GM06990 (cell line): ENCODE results near the gene BRD3.
"Not testable (repeated sequence)": the region's sequence is repeated elsewhere in the genome, so short reads cannot be mapped to it uniquely, and the experiment has no call there.

Experiments used
- DNase-seq: peaks from one replicate; pipeline ENCODE4 v3.0.0-alpha.2; 2011; ENCODE audit not compliant: insufficient read length; ENCODE audit errors: extremely low read depth
- H3K27me3 ChIP-seq: replicated peaks from 2 replicates; pipeline ENCODE4 v1.6.0; 2011; ENCODE audit warnings: low read length; ENCODE audit not compliant: control insufficient read depth, insufficient read depth
- H3K36me3 ChIP-seq: 2 replicates; pipeline ENCODE4 v1.5.1; 2011; ENCODE audit warnings: low read length; ENCODE audit not compliant: control insufficient read depth, insufficient read depth
- H3K4me3 ChIP-seq: replicated peaks from 2 replicates; pipeline ENCODE4 v1.5.1; 2011; ENCODE audit warnings: low read depth, mild to moderate bottlenecking, control low read depth, low read length
- TF ChIP-seq, protein P1 (sequence below): IDR thresholded peaks from 2 replicates; pipeline ENCODE4 v1.5.1; 2011; ENCODE audit warnings: low read length, control low read depth, mild to moderate bottlenecking, inconsistent platforms; ENCODE audit not compliant: insufficient read depth, poor library complexity, severe bottlenecking

Gene BRD3

DNA sequence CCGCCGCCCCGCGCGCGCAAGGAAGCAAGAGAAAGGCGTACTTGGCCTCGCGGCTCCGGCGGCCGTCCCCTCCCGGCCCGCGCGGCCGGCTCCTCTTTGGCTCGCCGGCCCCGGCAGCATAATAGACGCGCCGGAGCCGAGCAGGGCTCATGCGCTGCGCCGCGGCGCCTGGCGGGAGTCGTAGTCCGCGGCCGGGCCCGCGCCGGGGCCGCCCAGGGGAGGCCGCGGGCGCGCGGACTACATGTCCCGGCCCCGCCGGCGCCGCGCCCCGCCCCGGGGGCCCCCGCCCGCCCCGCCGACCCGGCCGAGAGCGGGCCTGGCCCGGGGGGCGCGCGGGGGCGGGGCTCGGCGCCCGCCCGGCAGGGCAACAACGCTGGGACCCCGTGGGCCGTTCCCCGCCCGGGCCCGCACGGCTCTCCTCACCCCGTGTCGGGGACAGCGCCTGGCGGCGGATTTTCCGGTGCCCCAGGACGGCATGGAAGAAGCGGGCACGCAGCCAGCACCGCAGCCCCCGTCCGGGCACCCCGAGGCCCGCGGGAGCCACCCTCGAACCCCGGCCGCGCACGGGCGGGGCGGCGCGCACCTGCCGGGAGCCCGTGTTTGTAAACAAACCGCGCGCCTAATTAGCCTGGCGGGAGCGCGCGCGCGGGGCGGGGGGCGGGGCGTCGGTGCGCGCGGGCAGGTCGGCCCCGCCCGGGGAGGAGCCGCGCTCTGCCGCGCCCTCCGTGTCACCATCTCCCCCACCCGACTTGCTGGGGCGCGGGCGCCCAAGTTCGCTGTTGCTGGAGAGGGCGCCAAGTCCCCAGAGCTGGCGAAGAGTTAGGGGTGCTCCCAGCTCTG, at the start of gene BRD3:
BRD3 (minus strand) TSS at position 123 of the 840 bp plus-strand sequence. CDS start 14,549 bp downstream, outside the sequence.
- peak; percentile 93 for DNase-seq
- Histone ChIP-seq H3K4me3 (peak within 1 kb of the TSS; percentile 82), H3K36me3 (no peaks in the 10 kb centered on the region), H3K27me3 (peaks cover 2% of the 10 kb centered on the region; the same call in 1 of the 2 replicates)
- TF ChIP-seq, protein P1, sequence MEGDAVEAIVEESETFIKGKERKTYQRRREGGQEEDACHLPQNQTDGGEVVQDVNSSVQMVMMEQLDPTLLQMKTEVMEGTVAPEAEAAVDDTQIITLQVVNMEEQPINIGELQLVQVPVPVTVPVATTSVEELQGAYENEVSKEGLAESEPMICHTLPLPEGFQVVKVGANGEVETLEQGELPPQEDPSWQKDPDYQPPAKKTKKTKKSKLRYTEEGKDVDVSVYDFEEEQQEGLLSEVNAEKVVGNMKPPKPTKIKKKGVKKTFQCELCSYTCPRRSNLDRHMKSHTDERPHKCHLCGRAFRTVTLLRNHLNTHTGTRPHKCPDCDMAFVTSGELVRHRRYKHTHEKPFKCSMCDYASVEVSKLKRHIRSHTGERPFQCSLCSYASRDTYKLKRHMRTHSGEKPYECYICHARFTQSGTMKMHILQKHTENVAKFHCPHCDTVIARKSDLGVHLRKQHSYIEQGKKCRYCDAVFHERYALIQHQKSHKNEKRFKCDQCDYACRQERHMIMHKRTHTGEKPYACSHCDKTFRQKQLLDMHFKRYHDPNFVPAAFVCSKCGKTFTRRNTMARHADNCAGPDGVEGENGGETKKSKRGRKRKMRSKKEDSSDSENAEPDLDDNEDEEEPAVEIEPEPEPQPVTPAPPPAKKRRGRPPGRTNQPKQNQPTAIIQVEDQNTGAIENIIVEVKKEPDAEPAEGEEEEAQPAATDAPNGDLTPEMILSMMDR = no peak

DNA sequence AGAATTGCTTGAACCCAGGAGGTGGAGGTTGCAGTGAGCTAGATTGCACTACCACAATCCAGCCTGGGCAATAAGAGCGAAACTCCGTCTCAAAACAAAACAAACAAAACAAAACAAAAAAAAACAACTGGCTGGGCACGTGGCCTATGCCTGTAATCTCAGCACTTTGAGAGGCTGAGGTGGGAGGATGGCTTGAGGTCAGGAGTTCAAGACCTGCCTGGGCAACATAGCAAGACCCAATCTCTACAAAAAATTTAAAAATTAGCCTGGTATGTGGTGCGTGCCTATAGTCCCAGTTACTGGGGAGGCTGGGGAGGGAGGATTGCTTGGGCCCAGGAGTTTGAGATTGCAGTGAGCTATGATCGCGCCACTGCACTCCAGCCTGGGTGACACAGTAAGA, 44.7 kb upstream of the BRD3 start:
- Histone ChIP-seq H3K36me3 (no peaks in the 10 kb centered on the region), H3K27me3 (no peaks in the 10 kb centered on the region), H3K4me3 (no peak overlapping the region)
- TF ChIP-seq, protein P1 = no peak
- DNase-seq = no peak

DNA sequence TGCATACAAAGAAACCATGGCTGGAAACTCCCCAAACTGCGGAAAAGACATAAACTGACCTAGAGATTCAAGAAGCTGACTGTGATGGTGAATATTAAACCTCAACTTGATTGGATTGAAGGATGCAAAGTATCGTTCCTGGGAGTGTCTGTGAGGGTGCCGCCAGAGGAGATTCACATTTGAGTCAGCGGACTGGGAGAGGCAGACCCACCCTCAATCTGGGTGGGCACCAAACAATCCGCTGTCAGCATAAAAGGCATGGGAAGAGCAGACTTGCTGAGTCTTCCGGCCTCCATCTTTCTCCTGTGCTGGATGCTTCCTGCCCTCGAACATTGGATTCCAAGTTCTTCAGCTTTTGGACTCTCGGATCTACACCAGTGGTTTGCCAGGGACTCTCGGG, 43.2 kb upstream of the BRD3 start:
- no peak for DNase-seq
- Histone ChIP-seq H3K4me3 (no peak overlapping the region), H3K36me3 (no peaks in the 10 kb centered on the region), H3K27me3 (no peaks in the 10 kb centered on the region)
- TF ChIP-seq, protein P1 = no peak

GRCh38 chr9:134103391-134103998, 35.7 kb upstream of the BRD3 start:
- TF ChIP-seq, protein P1 = no peak
- no peaks in the 10 kb centered on the region for H3K36me3 ChIP-seq
- H3K4me3 ChIP-seq = no peak overlapping the region
- H3K27me3 ChIP-seq = no peaks in the 10 kb centered on the region
- DNase-seq = no peak

- H3K36me3 ChIP-seq = no peaks in the 10 kb centered on the region
- H3K4me3 ChIP-seq = no peak overlapping the region
- no peak for DNase-seq
- TF ChIP-seq, protein P1 = no peak
- no peaks in the 10 kb centered on the region for H3K27me3 ChIP-seq
Measured at GRCh38 chr9:134101623-134102149, 33.9 kb upstream of the BRD3 start.

- H3K27me3 ChIP-seq, H3K4me3 ChIP-seq, DNase-seq: not testable (repeated sequence)
Measured at GRCh38 chr9:134101133-134101532, 33.3 kb upstream of the BRD3 start.

More at GRCh38 chr9:134101133-134101532, 33.3 kb upstream of the BRD3 start:
- H3K36me3 ChIP-seq = not testable (repeated sequence)
